ENCODE data around the gene RBPJL. TPM values are rescaled to one million over a fixed set of nuclear protein-coding genes. Genes with fewer than 3 reads are reported as not detected.
A peak's percentile ranks its signal among the peaks of the same experiment; 100 is the strongest.

RBPJL gene
- polyA plus RNA-seq, 2 of the 4 experiments (the other 2 are of a cell fraction) = not detected

DNA sequence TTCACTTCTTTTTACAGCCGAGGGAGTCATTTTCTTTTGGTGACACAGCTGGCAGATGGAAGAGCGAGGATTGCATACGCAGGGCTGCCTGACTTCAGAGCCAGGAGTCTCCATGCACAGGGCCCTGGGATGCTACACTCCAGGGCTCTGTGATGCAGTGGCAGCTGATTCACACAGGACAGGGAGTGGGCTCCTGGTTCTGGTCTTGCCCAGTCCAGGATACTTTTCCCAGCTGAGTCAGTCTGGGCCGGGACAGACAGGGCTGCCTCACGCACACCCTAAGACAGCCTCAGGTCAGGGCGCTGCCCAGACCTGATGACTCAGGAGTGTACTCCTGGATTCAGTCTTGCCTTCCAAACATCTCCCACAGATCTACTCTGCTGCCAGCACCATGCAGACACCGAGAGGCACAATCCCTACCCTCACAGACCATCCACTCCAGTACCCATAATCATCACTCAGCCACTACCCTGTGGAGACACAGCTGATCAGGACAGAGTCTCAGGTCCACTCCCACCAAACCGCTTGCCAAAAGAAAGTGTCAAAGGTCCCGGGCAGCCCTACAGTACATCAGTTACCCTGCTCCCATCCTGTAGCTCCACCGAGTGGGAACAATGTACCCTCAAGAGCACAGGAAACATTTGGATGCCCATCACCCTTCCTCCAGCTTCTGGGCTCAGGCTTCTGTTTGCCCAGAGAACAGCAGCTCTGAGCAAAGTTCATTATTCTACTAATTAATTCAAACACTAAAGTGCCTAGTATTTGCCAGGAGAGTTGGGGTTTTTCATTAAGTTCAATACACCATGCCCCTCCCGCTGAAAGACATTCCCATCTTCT is 30.1 kb downstream of the RBPJL start (continued):
- TF ChIP-seq, protein P1, sequence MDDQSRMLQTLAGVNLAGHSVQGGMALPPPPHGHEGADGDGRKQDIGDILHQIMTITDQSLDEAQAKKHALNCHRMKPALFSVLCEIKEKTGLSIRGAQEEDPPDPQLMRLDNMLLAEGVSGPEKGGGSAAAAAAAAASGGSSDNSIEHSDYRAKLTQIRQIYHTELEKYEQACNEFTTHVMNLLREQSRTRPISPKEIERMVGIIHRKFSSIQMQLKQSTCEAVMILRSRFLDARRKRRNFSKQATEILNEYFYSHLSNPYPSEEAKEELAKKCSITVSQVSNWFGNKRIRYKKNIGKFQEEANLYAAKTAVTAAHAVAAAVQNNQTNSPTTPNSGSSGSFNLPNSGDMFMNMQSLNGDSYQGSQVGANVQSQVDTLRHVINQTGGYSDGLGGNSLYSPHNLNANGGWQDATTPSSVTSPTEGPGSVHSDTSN (IDR thresholded peaks at IDR 0.05) = no peak
- TF ChIP-seq ESRRA (IDR thresholded peaks at IDR 0.05; ENCODE audit: borderline replicate concordance, low read length) (0 out of 2 replicates have a peak, but pooled peaks have one; percentile 11), HEYL (CRISPR knock-in tag; IDR thresholded peaks at IDR 0.05) (no peak), MAFK (IDR thresholded peaks at IDR 0.05; ENCODE audit: partially characterized antibody) (peak; percentile 79), HOXB13 (CRISPR knock-in tag; IDR thresholded peaks at IDR 0.05; ENCODE audit: low read depth) (no peak), CEBPB (IDR thresholded peaks at IDR 0.05) (no peak), POLR2A (IDR thresholded peaks at IDR 0.05; ENCODE audit: low read length) (no peak), CHD4 (IDR thresholded peaks at IDR 0.05; ENCODE audit: borderline replicate concordance) (no peak), HOXA7 (CRISPR knock-in tag; IDR thresholded peaks at IDR 0.05) (no peak), RARB (CRISPR knock-in tag; IDR thresholded peaks at IDR 0.05) (no peak), TP53 (CRISPR knock-in tag; IDR thresholded peaks at IDR 0.05) (no peak), ZNF302 (CRISPR knock-in tag; IDR thresholded peaks at IDR 0.05) (no peak), EP300 (IDR thresholded peaks at IDR 0.05) (peak in 1 of 2 experiments; percentile 31; a peak in 1 of 5 replicates), NR3C1 (IDR thresholded peaks at IDR 0.05) (no peak), FOSB (CRISPR knock-in tag; IDR thresholded peaks at IDR 0.05) (no peak), CHD2 (IDR thresholded peaks at IDR 0.05; ENCODE audit: low read length, partially characterized antibody) (no peak), RCOR1 (IDR thresholded peaks at IDR 0.05; ENCODE audit: low read depth, low read length) (no peak), PHF8 (IDR thresholded peaks at IDR 0.05; ENCODE audit: borderline replicate concordance, low read depth) (no peak), RFX5 (IDR thresholded peaks at IDR 0.05) (no peak), KDM1A (IDR thresholded peaks at IDR 0.05; ENCODE audit: low read depth) (no peak), KDM5A (IDR thresholded peaks at IDR 0.05) (no peak), GATA3 (IDR thresholded peaks at IDR 0.05; ENCODE audit: borderline replicate concordance) (no peak; the same call in 1 of the 2 replicates), EHMT2 (IDR thresholded peaks at IDR 0.05; ENCODE audit: low read depth) (no peak), NPAS2 (CRISPR knock-in tag; IDR thresholded peaks at IDR 0.05; ENCODE audit: borderline replicate concordance) (no peak), BHLHE40 (IDR thresholded peaks at IDR 0.05; ENCODE audit: low read depth, low read length) (no peak), POLR2AphosphoS2 (conservative IDR thresholded peaks at IDR 0.05; ENCODE audit: low read length) (no peak)
- TF ChIP-seq, protein P2, sequence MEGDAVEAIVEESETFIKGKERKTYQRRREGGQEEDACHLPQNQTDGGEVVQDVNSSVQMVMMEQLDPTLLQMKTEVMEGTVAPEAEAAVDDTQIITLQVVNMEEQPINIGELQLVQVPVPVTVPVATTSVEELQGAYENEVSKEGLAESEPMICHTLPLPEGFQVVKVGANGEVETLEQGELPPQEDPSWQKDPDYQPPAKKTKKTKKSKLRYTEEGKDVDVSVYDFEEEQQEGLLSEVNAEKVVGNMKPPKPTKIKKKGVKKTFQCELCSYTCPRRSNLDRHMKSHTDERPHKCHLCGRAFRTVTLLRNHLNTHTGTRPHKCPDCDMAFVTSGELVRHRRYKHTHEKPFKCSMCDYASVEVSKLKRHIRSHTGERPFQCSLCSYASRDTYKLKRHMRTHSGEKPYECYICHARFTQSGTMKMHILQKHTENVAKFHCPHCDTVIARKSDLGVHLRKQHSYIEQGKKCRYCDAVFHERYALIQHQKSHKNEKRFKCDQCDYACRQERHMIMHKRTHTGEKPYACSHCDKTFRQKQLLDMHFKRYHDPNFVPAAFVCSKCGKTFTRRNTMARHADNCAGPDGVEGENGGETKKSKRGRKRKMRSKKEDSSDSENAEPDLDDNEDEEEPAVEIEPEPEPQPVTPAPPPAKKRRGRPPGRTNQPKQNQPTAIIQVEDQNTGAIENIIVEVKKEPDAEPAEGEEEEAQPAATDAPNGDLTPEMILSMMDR (IDR thresholded peaks at IDR 0.05) = no peak
- TF ChIP-seq, protein P3, sequence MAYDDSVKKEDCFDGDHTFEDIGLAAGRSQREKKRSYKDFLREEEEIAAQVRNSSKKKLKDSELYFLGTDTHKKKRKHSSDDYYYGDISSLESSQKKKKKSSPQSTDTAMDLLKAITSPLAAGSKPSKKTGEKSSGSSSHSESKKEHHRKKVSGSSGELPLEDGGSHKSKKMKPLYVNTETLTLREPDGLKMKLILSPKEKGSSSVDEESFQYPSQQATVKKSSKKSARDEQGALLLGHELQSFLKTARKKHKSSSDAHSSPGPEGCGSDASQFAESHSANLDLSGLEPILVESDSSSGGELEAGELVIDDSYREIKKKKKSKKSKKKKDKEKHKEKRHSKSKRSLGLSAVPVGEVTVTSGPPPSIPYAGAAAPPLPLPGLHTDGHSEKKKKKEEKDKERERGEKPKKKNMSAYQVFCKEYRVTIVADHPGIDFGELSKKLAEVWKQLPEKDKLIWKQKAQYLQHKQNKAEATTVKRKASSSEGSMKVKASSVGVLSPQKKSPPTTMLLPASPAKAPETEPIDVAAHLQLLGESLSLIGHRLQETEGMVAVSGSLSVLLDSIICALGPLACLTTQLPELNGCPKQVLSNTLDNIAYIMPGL (CRISPR knock-in tag; IDR thresholded peaks at IDR 0.05; ENCODE audit: borderline replicate concordance) = no peak
- TF ChIP-seq, protein P4, sequence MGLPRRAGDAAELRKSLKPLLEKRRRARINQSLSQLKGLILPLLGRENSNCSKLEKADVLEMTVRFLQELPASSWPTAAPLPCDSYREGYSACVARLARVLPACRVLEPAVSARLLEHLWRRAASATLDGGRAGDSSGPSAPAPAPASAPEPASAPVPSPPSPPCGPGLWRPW (IDR thresholded peaks at IDR 0.05) = no peak
- TF ChIP-seq, protein P5, sequence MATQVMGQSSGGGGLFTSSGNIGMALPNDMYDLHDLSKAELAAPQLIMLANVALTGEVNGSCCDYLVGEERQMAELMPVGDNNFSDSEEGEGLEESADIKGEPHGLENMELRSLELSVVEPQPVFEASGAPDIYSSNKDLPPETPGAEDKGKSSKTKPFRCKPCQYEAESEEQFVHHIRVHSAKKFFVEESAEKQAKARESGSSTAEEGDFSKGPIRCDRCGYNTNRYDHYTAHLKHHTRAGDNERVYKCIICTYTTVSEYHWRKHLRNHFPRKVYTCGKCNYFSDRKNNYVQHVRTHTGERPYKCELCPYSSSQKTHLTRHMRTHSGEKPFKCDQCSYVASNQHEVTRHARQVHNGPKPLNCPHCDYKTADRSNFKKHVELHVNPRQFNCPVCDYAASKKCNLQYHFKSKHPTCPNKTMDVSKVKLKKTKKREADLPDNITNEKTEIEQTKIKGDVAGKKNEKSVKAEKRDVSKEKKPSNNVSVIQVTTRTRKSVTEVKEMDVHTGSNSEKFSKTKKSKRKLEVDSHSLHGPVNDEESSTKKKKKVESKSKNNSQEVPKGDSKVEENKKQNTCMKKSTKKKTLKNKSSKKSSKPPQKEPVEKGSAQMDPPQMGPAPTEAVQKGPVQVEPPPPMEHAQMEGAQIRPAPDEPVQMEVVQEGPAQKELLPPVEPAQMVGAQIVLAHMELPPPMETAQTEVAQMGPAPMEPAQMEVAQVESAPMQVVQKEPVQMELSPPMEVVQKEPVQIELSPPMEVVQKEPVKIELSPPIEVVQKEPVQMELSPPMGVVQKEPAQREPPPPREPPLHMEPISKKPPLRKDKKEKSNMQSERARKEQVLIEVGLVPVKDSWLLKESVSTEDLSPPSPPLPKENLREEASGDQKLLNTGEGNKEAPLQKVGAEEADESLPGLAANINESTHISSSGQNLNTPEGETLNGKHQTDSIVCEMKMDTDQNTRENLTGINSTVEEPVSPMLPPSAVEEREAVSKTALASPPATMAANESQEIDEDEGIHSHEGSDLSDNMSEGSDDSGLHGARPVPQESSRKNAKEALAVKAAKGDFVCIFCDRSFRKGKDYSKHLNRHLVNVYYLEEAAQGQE (IDR thresholded peaks at IDR 0.05) = no peak
